HG03558 (cell line): Measurements from ENCODE around the gene PRLH.

Experiments used
- ATAC-seq: cut with Tn5 transposase; IDR thresholded peaks from one replicate; pipeline ENCODE4 v1.9.1; 2021; ENCODE audit warnings: moderate number of reproducible peaks; ENCODE audit not compliant: unreplicated experiment; ENCODE audit errors: extremely low read depth

PRLH gene

GRCh38 chr2:237563816-237564215, 2.6 kb upstream of the PRLH start:
- ATAC-seq: no peak

GRCh38 chr2:237564526-237565131, 1.7 kb upstream of the PRLH start:
- no peak for ATAC-seq

GRCh38 chr2:237565974-237566373, 400 bp upstream of the PRLH start:
- ATAC-seq: no peak

- no peak for ATAC-seq
Observed at GRCh38 chr2:237567276-237568029, 1.1 kb downstream of the PRLH start.

GRCh38 chr2:237568121-237568660, 1.8 kb downstream of the PRLH start:
- no peak for ATAC-seq

- ATAC-seq: no peak
Observed at GRCh38 chr2:237569041-237569440, 2.7 kb downstream of the PRLH start.

GRCh38 chr2:237569896-237570295, 3.5 kb downstream of the PRLH start:
- ATAC-seq: no peak

- no peak for ATAC-seq
Observed at GRCh38 chr2:237570776-237571335, 4.5 kb downstream of the PRLH start.

- ATAC-seq: no peak
Observed at GRCh38 chr2:237571551-237571950, 5.2 kb downstream of the PRLH start.

- peak; percentile 78 for ATAC-seq
Observed at GRCh38 chr2:237572021-237572741, 5.8 kb downstream of the PRLH start.

- ATAC-seq: no peak
Observed at GRCh38 chr2:237572742-237573101, 6.3 kb downstream of the PRLH start.

GRCh38 chr2:237573721-237574415, 7.5 kb downstream of the PRLH start:
- no peak for ATAC-seq

GRCh38 chr2:237574467-237574866, 8.1 kb downstream of the PRLH start:
- ATAC-seq: no peak

GRCh38 chr2:237574894-237575868, 8.8 kb downstream of the PRLH start:
- ATAC-seq: no peak

GRCh38 chr2:237575869-237576862, 9.8 kb downstream of the PRLH start:
- ATAC-seq: no peak

GRCh38 chr2:237576974-237577373, 10.6 kb downstream of the PRLH start:
- ATAC-seq: no peak

GRCh38 chr2:237577458-237577857, 11.1 kb downstream of the PRLH start:
- no peak for ATAC-seq
